DMS79 treated with DMSO at 0.1 percent for 48 hours (cell line): Measurements from ENCODE around the gene KCNJ13.

Experiments used
- DNase-seq: peaks from one replicate; lab custom pipeline; 2025; lab: John Stamatoyannopoulos, UW

KCNJ13 gene

GRCh38 chr2:232776435-232776834 lies at the start of gene KCNJ13:
Gene KCNJ13 (minus strand): TSS chr2:232776565. CDS start chr2:232771362, 5,203 bp downstream.
- no peak for DNase-seq

- DNase-seq: no peak
These were observed 41.4 kb upstream of the KCNJ13 start for GRCh38 chr2:232817756-232818155.

GRCh38 chr2:232816657-232817056 lies 40.3 kb upstream of the KCNJ13 start:
- peak; percentile 43 for DNase-seq

GRCh38 chr2:232815569-232815968 lies 39.2 kb upstream of the KCNJ13 start:
- no peak for DNase-seq

GRCh38 chr2:232810444-232810843 lies 34.1 kb upstream of the KCNJ13 start:
- no peak for DNase-seq

- no peak for DNase-seq
These were observed 33.2 kb upstream of the KCNJ13 start for GRCh38 chr2:232809349-232810124.

GRCh38 chr2:232802091-232802490 lies 25.7 kb upstream of the KCNJ13 start:
- no peak for DNase-seq

GRCh38 chr2:232800166-232800565 lies 23.8 kb upstream of the KCNJ13 start:
- no peak for DNase-seq

- no peak for DNase-seq
These were observed 21.8 kb upstream of the KCNJ13 start for GRCh38 chr2:232798187-232798586.

- DNase-seq: no peak
These were observed 19.6 kb upstream of the KCNJ13 start for GRCh38 chr2:232795920-232796319.

GRCh38 chr2:232794981-232795380 lies 18.6 kb upstream of the KCNJ13 start:
- DNase-seq: no peak

- no peak for DNase-seq
These were observed 16.9 kb upstream of the KCNJ13 start for GRCh38 chr2:232793271-232793670.

GRCh38 chr2:232791518-232791917 lies 15.2 kb upstream of the KCNJ13 start:
- no peak for DNase-seq

GRCh38 chr2:232789082-232789481 lies 12.7 kb upstream of the KCNJ13 start:
- no peak for DNase-seq

- no peak for DNase-seq
These were observed 11.4 kb upstream of the KCNJ13 start for GRCh38 chr2:232787806-232788205.

- DNase-seq: no peak
These were observed 6.9 kb upstream of the KCNJ13 start for GRCh38 chr2:232783278-232783677.

GRCh38 chr2:232781765-232782164 lies 5.4 kb upstream of the KCNJ13 start:
- no peak for DNase-seq

GRCh38 chr2:232779934-232780333 lies 3.6 kb upstream of the KCNJ13 start:
- DNase-seq: peak; percentile 63

- DNase-seq: no peak
These were observed 3.1 kb upstream of the KCNJ13 start for GRCh38 chr2:232779465-232779864.

- DNase-seq: no peak
These were observed 911 bp upstream of the KCNJ13 start for GRCh38 chr2:232777276-232777675.

- DNase-seq: no peak
These were observed 2.5 kb downstream of the KCNJ13 start for GRCh38 chr2:232773815-232774214.

GRCh38 chr2:232772531-232772930 lies 3.8 kb downstream of the KCNJ13 start:
- DNase-seq: no peak

GRCh38 chr2:232771870-232772269 lies 4.5 kb downstream of the KCNJ13 start:
- DNase-seq: no peak

GRCh38 chr2:232770207-232770606 lies 6.2 kb downstream of the KCNJ13 start:
- no peak for DNase-seq
